OCI-LY7 (cell line): ENCODE results near the gene GHRHR.

Experiments used
- EZH2phosphoT487 ChIP-seq: fragments of 200-600 bp; sonication (generic); IDR thresholded peaks from 2 replicates; pipeline ENCODE4 v1.6.1; 2018; ENCODE audit warnings: low read depth, borderline replicate concordance, mild to moderate bottlenecking, mixed run types, antibody characterized with exemption, low read length, moderate library complexity, mixed read lengths
- TF ChIP-seq, protein P1 (sequence below): fragments of 200-600 bp; sonication (generic); conservative IDR thresholded peaks from 2 replicates; pipeline ENCODE4 v1.5.1; 2014; ENCODE audit warnings: mild to moderate bottlenecking, antibody characterized with exemption, low read length, moderate library complexity, mixed read lengths

DNA sequence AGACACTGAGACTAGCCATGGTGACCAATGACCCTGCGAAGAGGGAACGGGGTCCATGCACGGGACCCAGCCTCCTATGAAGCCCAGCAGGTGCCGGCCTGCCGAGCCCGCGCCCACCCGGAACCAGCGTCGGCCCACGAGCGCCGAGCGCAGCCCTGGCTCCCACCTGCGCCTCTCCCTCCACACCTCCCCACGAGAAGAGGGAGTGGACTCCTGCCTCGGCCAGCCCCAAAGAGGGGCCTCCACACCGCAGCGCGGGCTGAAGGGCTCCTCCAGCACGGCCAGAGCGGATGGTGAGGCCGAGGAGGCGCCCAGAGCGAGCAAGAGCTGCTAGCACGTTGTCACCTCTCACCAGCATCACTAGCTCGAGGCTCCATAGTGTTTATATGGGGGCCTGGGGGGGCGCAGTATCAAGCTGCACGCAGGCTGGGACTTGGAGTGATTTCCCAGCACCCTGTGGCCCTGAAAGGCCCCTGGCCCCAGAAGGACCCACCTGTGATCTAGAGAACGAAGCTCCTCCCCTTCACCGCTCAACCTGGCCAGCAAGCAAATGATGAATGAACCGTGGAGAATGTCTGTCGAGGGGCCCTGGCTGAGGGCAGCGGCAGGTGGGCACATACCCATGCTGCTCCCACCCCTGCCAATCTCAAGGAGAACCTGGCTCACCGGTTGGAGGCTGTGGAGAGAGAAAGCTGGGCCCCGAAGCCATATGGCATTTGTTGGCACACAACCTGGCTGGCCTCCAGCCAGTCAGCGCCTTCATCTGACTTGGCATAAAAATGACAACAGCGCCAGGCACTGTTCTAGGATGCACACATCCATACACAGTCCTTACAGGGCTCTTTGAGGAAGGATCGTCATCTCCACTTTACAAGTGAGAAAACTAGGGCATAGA, 30.7 kb downstream of the GHRHR start:
- TF ChIP-seq, protein P1, sequence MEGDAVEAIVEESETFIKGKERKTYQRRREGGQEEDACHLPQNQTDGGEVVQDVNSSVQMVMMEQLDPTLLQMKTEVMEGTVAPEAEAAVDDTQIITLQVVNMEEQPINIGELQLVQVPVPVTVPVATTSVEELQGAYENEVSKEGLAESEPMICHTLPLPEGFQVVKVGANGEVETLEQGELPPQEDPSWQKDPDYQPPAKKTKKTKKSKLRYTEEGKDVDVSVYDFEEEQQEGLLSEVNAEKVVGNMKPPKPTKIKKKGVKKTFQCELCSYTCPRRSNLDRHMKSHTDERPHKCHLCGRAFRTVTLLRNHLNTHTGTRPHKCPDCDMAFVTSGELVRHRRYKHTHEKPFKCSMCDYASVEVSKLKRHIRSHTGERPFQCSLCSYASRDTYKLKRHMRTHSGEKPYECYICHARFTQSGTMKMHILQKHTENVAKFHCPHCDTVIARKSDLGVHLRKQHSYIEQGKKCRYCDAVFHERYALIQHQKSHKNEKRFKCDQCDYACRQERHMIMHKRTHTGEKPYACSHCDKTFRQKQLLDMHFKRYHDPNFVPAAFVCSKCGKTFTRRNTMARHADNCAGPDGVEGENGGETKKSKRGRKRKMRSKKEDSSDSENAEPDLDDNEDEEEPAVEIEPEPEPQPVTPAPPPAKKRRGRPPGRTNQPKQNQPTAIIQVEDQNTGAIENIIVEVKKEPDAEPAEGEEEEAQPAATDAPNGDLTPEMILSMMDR, result no peak
- no peak for TF ChIP-seq EZH2phosphoT487
